Endometrial microvascular endothelial cells (primary cell): Measurements from ENCODE around the gene ZNF155. TPM values are rescaled to one million over a fixed set of nuclear protein-coding genes. Genes with fewer than 3 reads are reported as not detected.
"Not testable (repeated sequence)": the region's sequence is repeated elsewhere in the genome, so short reads cannot be mapped to it uniquely, and the experiment has no call there.

Source experiments
- in situ Hi-C: cut with HindIII; loops from 2 replicates; pipeline ENCODE4 v1.10.0; 2017; ENCODE audit warnings: low sequenced_read_pairs, low pct_unique_long_range_greater_than_20kb; ENCODE audit errors: inconsistent ontology term
- total RNA-seq: library from RNA; depleted of rRNA; stranded (reverse); fragments of >200 nt; gene quantifications from one replicate; pipeline ENCODE4 v1.2.3, GENCODE V29; 2015; ENCODE audit errors: inconsistent ontology term

Gene ZNF155
- total RNA-seq: 3.7 TPM

GRCh38 chr19:43983912-43984686, at the start of gene ZNF155:
Gene ZNF155, plus strand, starts transcription at chr19:43984188. Its CDS starts 4,356 bp downstream, at chr19:43988544.
- in situ Hi-C loops: no loop called here

GRCh38 chr19:43934985-43935708, 48.8 kb upstream of the ZNF155 start, which contains the start of gene ZNF45:
Gene ZNF45, minus strand, starts transcription at chr19:43935282. Its CDS starts 13,097 bp downstream, at chr19:43922185.
- in situ Hi-C loops: no loop called here

- in situ Hi-C loops: no loop called here
Observed at GRCh38 chr19:43936188-43936587, 47.8 kb upstream of the ZNF155 start.

- in situ Hi-C loops: no loop called here
Observed at GRCh38 chr19:43939557-43940260, 44.3 kb upstream of the ZNF155 start.

- in situ Hi-C loops: no loop called here
Observed at GRCh38 chr19:43940719-43941118, 43.3 kb upstream of the ZNF155 start.

- in situ Hi-C loops: no loop called here
Observed at GRCh38 chr19:43941209-43941608, 42.8 kb upstream of the ZNF155 start.

- in situ Hi-C loops: not testable (repeated sequence)
Observed at GRCh38 chr19:43947412-43947811, 36.6 kb upstream of the ZNF155 start.

- in situ Hi-C loops: not testable (repeated sequence)
Observed at GRCh38 chr19:43949803-43950202, 34.2 kb upstream of the ZNF155 start.

GRCh38 chr19:43950834-43951645, 32.9 kb upstream of the ZNF155 start, which contains the start of gene ZNF221:
Gene ZNF221, plus strand, starts transcription at chr19:43951228. Its CDS starts 11,499 bp downstream, at chr19:43962727.
- in situ Hi-C loops: no loop called here

GRCh38 chr19:43956827-43957226, 27.2 kb upstream of the ZNF155 start:
- in situ Hi-C loops: no loop called here

GRCh38 chr19:43957891-43958290, 26.1 kb upstream of the ZNF155 start:
- in situ Hi-C loops: no loop called here

GRCh38 chr19:43960411-43960810, 23.6 kb upstream of the ZNF155 start:
- in situ Hi-C loops: no loop called here

GRCh38 chr19:43966079-43966694, 17.8 kb upstream of the ZNF155 start:
- in situ Hi-C loops: no loop called here

- in situ Hi-C loops: no loop called here
Observed at GRCh38 chr19:43976732-43977131, 7.3 kb upstream of the ZNF155 start.

GRCh38 chr19:43983544-43983911, 460 bp upstream of the ZNF155 start:
- in situ Hi-C loops: no loop called here

GRCh38 chr19:43984687-43985000, 656 bp downstream of the ZNF155 start:
- in situ Hi-C loops: no loop called here

GRCh38 chr19:43997631-43998290, 13.8 kb downstream of the ZNF155 start:
- in situ Hi-C loops: no loop called here

GRCh38 chr19:44002212-44002565, 18.2 kb downstream of the ZNF155 start:
- in situ Hi-C loops: no loop called here
